ENCODE measurements around the gene STAB2. TPM values are rescaled to one million over a fixed set of nuclear protein-coding genes. Genes with fewer than 3 reads are reported as not detected.

Gene STAB2
- total RNA-seq, 1 experiment from 2014 or later: 0.73 TPM

- DNase-seq: peak; percentile 80 to 84
- Histone ChIP-seq H3K27me3 (no peaks in the 10 kb centered on the region), H3K9me3 (replicated peaks) (no peaks in the 10 kb centered on the region), H3K4me3 (peak overlapping the region; percentile 12), H3K4me1 (no peaks in the 10 kb centered on the region), H3K27ac (no peak overlapping the region), H3K36me3 (no peaks in the 10 kb centered on the region)
Observed at GRCh38 chr12:103571286-103571685, 15.8 kb upstream of the STAB2 start.

- Histone ChIP-seq H3K9me3 (replicated peaks) (no peaks in the 10 kb centered on the region), H3K36me3 (no peaks in the 10 kb centered on the region), H3K4me3 (no peak overlapping the region), H3K4me1 (no peaks in the 10 kb centered on the region), H3K27me3 (no peaks in the 10 kb centered on the region), H3K27ac (no peak overlapping the region)
- DNase-seq: no peak
Observed at GRCh38 chr12:103572312-103573045, 14.6 kb upstream of the STAB2 start.

GRCh38 chr12:103573185-103573584 lies 13.9 kb upstream of the STAB2 start:
- H3K9me3 ChIP-seq (replicated peaks): no peaks in the 10 kb centered on the region
- DNase-seq: no peak
- no peak overlapping the region for H3K27ac ChIP-seq
- no peaks in the 10 kb centered on the region for H3K4me1 ChIP-seq
- H3K36me3 ChIP-seq: no peaks in the 10 kb centered on the region
- no peaks in the 10 kb centered on the region for H3K27me3 ChIP-seq
- no peak overlapping the region for H3K4me3 ChIP-seq

GRCh38 chr12:103578926-103579325 lies 8.1 kb upstream of the STAB2 start:
- H3K27me3 ChIP-seq: no peaks in the 10 kb centered on the region
- no peaks in the 10 kb centered on the region for H3K36me3 ChIP-seq
- no peak for DNase-seq
- no peak overlapping the region for H3K4me3 ChIP-seq
- no peaks in the 10 kb centered on the region for H3K4me1 ChIP-seq
- no peak overlapping the region for H3K27ac ChIP-seq
- H3K9me3 ChIP-seq (replicated peaks): no peaks in the 10 kb centered on the region

GRCh38 chr12:103580026-103580425 lies 7.0 kb upstream of the STAB2 start:
- H3K27me3 ChIP-seq: no peaks in the 10 kb centered on the region; the same call in 1 of the 2 replicates
- no peak for DNase-seq

GRCh38 chr12:103583008-103583407 lies 4.1 kb upstream of the STAB2 start:
- no peak overlapping the region for H3K27ac ChIP-seq
- no peak for DNase-seq
- no peaks in the 10 kb centered on the region for H3K9me3 ChIP-seq (replicated peaks)
- no peaks in the 10 kb centered on the region for H3K36me3 ChIP-seq
- no peak overlapping the region for H3K4me3 ChIP-seq
- no peaks in the 10 kb centered on the region for H3K4me1 ChIP-seq
- no peaks in the 10 kb centered on the region; the same call in 1 of the 2 replicates for H3K27me3 ChIP-seq

More at GRCh38 chr12:103580026-103580425, 7.0 kb upstream of the STAB2 start:
- no peaks in the 10 kb centered on the region for H3K36me3 ChIP-seq
- no peaks in the 10 kb centered on the region for H3K4me1 ChIP-seq
- no peaks in the 10 kb centered on the region for H3K9me3 ChIP-seq (replicated peaks)
- H3K27ac ChIP-seq: no peak overlapping the region
- H3K4me3 ChIP-seq: no peak overlapping the region

GRCh38 chr12:103586132-103586531 lies 941 bp upstream of the STAB2 start:
- no peak for DNase-seq
- no peaks in the 10 kb centered on the region for H3K36me3 ChIP-seq
- no peaks in the 10 kb centered on the region for H3K4me1 ChIP-seq
- no peaks in the 10 kb centered on the region for H3K9me3 ChIP-seq (replicated peaks)
- no peaks in the 10 kb centered on the region; the same call in 1 of the 2 replicates for H3K27me3 ChIP-seq
- no peak overlapping the region for H3K27ac ChIP-seq
- no peak overlapping the region for H3K4me3 ChIP-seq

- DNase-seq: no peak
- Histone ChIP-seq H3K36me3 (no peaks in the 10 kb centered on the region), H3K27me3 (no peaks in the 10 kb centered on the region; the same call in 1 of the 2 replicates), H3K4me3 (no peak overlapping the region), H3K9me3 (replicated peaks) (no peaks in the 10 kb centered on the region), H3K27ac (no peak overlapping the region), H3K4me1 (no peaks in the 10 kb centered on the region)
Observed at GRCh38 chr12:103588680-103589079, 1.6 kb downstream of the STAB2 start.

GRCh38 chr12:103589517-103589916 lies 2.4 kb downstream of the STAB2 start:
- no peak overlapping the region for H3K4me3 ChIP-seq

GRCh38 chr12:103590271-103590670 lies 3.2 kb downstream of the STAB2 start:
- no peaks in the 10 kb centered on the region for H3K4me1 ChIP-seq
- no peak for DNase-seq
- no peaks in the 10 kb centered on the region for H3K36me3 ChIP-seq
- H3K27me3 ChIP-seq: no peaks in the 10 kb centered on the region
- no peak overlapping the region for H3K27ac ChIP-seq
- no peaks in the 10 kb centered on the region for H3K9me3 ChIP-seq (replicated peaks)
- H3K4me3 ChIP-seq: no peak overlapping the region

More at GRCh38 chr12:103589517-103589916, 2.4 kb downstream of the STAB2 start:
- Histone ChIP-seq H3K36me3 (no peaks in the 10 kb centered on the region), H3K27me3 (no peaks in the 10 kb centered on the region; the same call in 1 of the 2 replicates), H3K27ac (no peak overlapping the region), H3K4me1 (no peaks in the 10 kb centered on the region), H3K9me3 (replicated peaks) (no peaks in the 10 kb centered on the region)
- DNase-seq: no peak

- H3K27ac ChIP-seq: no peak overlapping the region
- H3K4me1 ChIP-seq: no peaks in the 10 kb centered on the region
- no peaks in the 10 kb centered on the region for H3K9me3 ChIP-seq (replicated peaks)
- no peaks in the 10 kb centered on the region for H3K36me3 ChIP-seq
- no peak for DNase-seq
- H3K4me3 ChIP-seq: no peak overlapping the region
- H3K27me3 ChIP-seq: no peaks in the 10 kb centered on the region
Observed at GRCh38 chr12:103596981-103597380, 9.9 kb downstream of the STAB2 start.

GRCh38 chr12:103599274-103599673 lies 12.2 kb downstream of the STAB2 start:
- DNase-seq: no peak
- Histone ChIP-seq H3K9me3 (replicated peaks) (no peaks in the 10 kb centered on the region), H3K27me3 (no peaks in the 10 kb centered on the region)

GRCh38 chr12:103600967-103601728 lies 14.1 kb downstream of the STAB2 start:
- Histone ChIP-seq H3K27me3 (no peaks in the 10 kb centered on the region), H3K4me1 (no peaks in the 10 kb centered on the region), H3K36me3 (no peaks in the 10 kb centered on the region; the same call in 1 of the 2 replicates), H3K9me3 (replicated peaks) (no peaks in the 10 kb centered on the region), H3K27ac (no peak overlapping the region), H3K4me3 (no peak overlapping the region)
- DNase-seq: no peak

More at GRCh38 chr12:103599274-103599673, 12.2 kb downstream of the STAB2 start:
- H3K4me3 ChIP-seq: no peak overlapping the region
- H3K27ac ChIP-seq: no peak overlapping the region
- H3K4me1 ChIP-seq: no peaks in the 10 kb centered on the region
- H3K36me3 ChIP-seq: no peaks in the 10 kb centered on the region

GRCh38 chr12:103620395-103620794 lies 33.3 kb downstream of the STAB2 start:
- Histone ChIP-seq H3K9me3 (replicated peaks) (no peaks in the 10 kb centered on the region), H3K27ac (no peak overlapping the region), H3K4me1 (no peaks in the 10 kb centered on the region), H3K4me3 (no peak overlapping the region), H3K27me3 (no peaks in the 10 kb centered on the region), H3K36me3 (no peaks in the 10 kb centered on the region)
- no peak for DNase-seq

- Histone ChIP-seq H3K27ac (no peak overlapping the region), H3K9me3 (replicated peaks) (no peaks in the 10 kb centered on the region), H3K36me3 (no peaks in the 10 kb centered on the region), H3K4me1 (no peaks in the 10 kb centered on the region), H3K27me3 (no peaks in the 10 kb centered on the region), H3K4me3 (no peak overlapping the region)
- no peak for DNase-seq
Observed at GRCh38 chr12:103623716-103624115, 36.6 kb downstream of the STAB2 start.
